Peyer's patch (tissue), 4 donors: ENCODE data around the gene GLP2R.

Experiments
- POLR2A ChIP-seq, 2 donors: fragments of 450-650 bp; IDR thresholded peaks; one replicate each; pipeline ENCODE4 v1.5.1; 2017; ENCODE audit warnings: antibody characterized with exemption in 2 of 2, mild to moderate bottlenecking in 2 of 2, moderate library complexity in 2 of 2
- TF ChIP-seq, protein P1 (sequence below), 6 experiments: fragments of 450-650 bp in 4 of 6; fragments of 200-600 bp in 2 of 6; sonication (generic) in 1 of 6; IDR thresholded peaks; one replicate each; pipeline ENCODE4 v1.5.1; 2017 to 2019; ENCODE audit warnings: antibody characterized with exemption in 6 of 6, mild to moderate bottlenecking in 3 of 6, moderate library complexity in 1 of 6

- TF ChIP-seq, protein P1, sequence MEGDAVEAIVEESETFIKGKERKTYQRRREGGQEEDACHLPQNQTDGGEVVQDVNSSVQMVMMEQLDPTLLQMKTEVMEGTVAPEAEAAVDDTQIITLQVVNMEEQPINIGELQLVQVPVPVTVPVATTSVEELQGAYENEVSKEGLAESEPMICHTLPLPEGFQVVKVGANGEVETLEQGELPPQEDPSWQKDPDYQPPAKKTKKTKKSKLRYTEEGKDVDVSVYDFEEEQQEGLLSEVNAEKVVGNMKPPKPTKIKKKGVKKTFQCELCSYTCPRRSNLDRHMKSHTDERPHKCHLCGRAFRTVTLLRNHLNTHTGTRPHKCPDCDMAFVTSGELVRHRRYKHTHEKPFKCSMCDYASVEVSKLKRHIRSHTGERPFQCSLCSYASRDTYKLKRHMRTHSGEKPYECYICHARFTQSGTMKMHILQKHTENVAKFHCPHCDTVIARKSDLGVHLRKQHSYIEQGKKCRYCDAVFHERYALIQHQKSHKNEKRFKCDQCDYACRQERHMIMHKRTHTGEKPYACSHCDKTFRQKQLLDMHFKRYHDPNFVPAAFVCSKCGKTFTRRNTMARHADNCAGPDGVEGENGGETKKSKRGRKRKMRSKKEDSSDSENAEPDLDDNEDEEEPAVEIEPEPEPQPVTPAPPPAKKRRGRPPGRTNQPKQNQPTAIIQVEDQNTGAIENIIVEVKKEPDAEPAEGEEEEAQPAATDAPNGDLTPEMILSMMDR (IDR thresholded peaks at IDR 0.05): no peak
- no peak for TF ChIP-seq POLR2A (IDR thresholded peaks at IDR 0.05)
Observed at GRCh38 chr17:9925457-9925856, 99.7 kb downstream of the GLP2R start.
